Transverse colon (tissue), 3 donors: Measurements from ENCODE around the gene UBAP2.

ENCODE experiments used
- CTCF ChIP-seq, 5 experiments: fragments of 200-600 bp in 3 of 5; fragments of 450-650 bp in 2 of 5; sonication (generic) in 3 of 5; IDR thresholded peaks; 1 replicate in 2 of 5; 2 replicates in 3 of 5; pipeline ENCODE4 v1.5.1; 2016 to 2017; ENCODE audit warnings: antibody characterized with exemption in 5 of 5, inconsistent platforms in 3 of 5, mild to moderate bottlenecking in 2 of 5, moderate library complexity in 1 of 5
- EP300 ChIP-seq: sonication (generic); formaldehyde crosslinking; IDR thresholded peaks from one replicate; pipeline ENCODE4 v1.6.1; 2017; ENCODE audit warnings: antibody characterized with exemption, low read depth

- TF ChIP-seq CTCF (IDR thresholded peaks at IDR 0.05), result peak; percentile 41 to 52 (median 47)
- no peak for TF ChIP-seq EP300
Measured at GRCh38 chr9:33924978-33925797, 123.5 kb downstream of the UBAP2 start.
